BE2C (cell line): ENCODE results near the gene MLPH. TPM values are rescaled to one million over a fixed set of nuclear protein-coding genes. Genes with fewer than 3 reads are reported as not detected.

Experiments used
- DNase-seq: peaks from one replicate; pipeline ENCODE4 v3.0.0-alpha.2; 2020
- H3K27me3 ChIP-seq: fragments of 250-450 bp; sonication (Bioruptor Pico); 2 replicates; pipeline ENCODE4 v1.5.1; 2020; ENCODE audit warnings: mild to moderate bottlenecking
- H3K36me3 ChIP-seq: fragments of 250-450 bp; sonication (Bioruptor Pico); 2 replicates; pipeline ENCODE4 v1.5.1; 2020; ENCODE audit warnings: mild to moderate bottlenecking
- H3K4me1 ChIP-seq: fragments of 250-450 bp; sonication (Bioruptor Pico); 2 replicates; pipeline ENCODE4 v1.5.1; 2020
- H3K4me3 ChIP-seq: 2 replicates; pipeline ENCODE4 v1.5.1; 2011; ENCODE audit warnings: low read depth, low read length
- H3K9me3 ChIP-seq: fragments of 250-450 bp; sonication (Bioruptor Pico); 2 replicates; pipeline ENCODE4 v1.5.1; 2020
- CTCF ChIP-seq: IDR thresholded peaks from 2 replicates; pipeline ENCODE4 v1.5.1; 2012; ENCODE audit warnings: mild to moderate bottlenecking, low read depth, low read length
- polyA plus RNA-seq: library from polyadenylated mRNA; unstranded; fragments of >200 nt; gene quantifications from one replicate; pipeline ENCODE4 v1.2.1, GENCODE V29; 2012; ENCODE audit warnings: low read depth, missing spikeins; ENCODE audit not compliant: insufficient read length, insufficient read depth

The MLPH gene
- polyA plus RNA-seq: not detected

- H3K4me3 ChIP-seq: peak within 1 kb of the TSS; percentile 19; the same call in 1 of the 2 replicates
- H3K36me3 ChIP-seq: no peaks in the 10 kb centered on the region
- no peak for TF ChIP-seq CTCF
- peaks cover 7% of the 10 kb centered on the region for H3K9me3 ChIP-seq
- peaks cover 35% of the 10 kb centered on the region for H3K27me3 ChIP-seq
- no peak for DNase-seq
- peaks cover 6% of the 10 kb centered on the region for H3K4me1 ChIP-seq
Observed at GRCh38 chr2:237486819-237487448, at the start of gene MLPH. Gene MLPH, plus strand, starts transcription at chr2:237487251. Its CDS starts 6,176 bp downstream, at chr2:237493427.

- Histone ChIP-seq H3K36me3 (no peaks in the 10 kb centered on the region), H3K4me3 (no peak overlapping the region), H3K4me1 (peaks cover 8% of the 10 kb centered on the region), H3K9me3 (no peaks in the 10 kb centered on the region), H3K27me3 (no peaks in the 10 kb centered on the region)
- TF ChIP-seq CTCF: no peak
- DNase-seq: no peak
Observed at GRCh38 chr2:237437566-237437965, 49.5 kb upstream of the MLPH start.

- Histone ChIP-seq H3K4me1 (peaks cover 4% of the 10 kb centered on the region), H3K36me3 (no peaks in the 10 kb centered on the region), H3K27me3 (no peaks in the 10 kb centered on the region), H3K9me3 (no peaks in the 10 kb centered on the region), H3K4me3 (no peak overlapping the region)
- no peak for DNase-seq
- no peak for TF ChIP-seq CTCF
Observed at GRCh38 chr2:237438080-237438940, 48.7 kb upstream of the MLPH start.

GRCh38 chr2:237440819-237441281 is 46.2 kb upstream of the MLPH start:
- Histone ChIP-seq H3K27me3 (no peaks in the 10 kb centered on the region), H3K36me3 (no peaks in the 10 kb centered on the region), H3K4me1 (peaks cover 4% of the 10 kb centered on the region; the same call in 1 of the 2 replicates), H3K4me3 (no peak overlapping the region), H3K9me3 (no peaks in the 10 kb centered on the region)
- no peak for DNase-seq
- TF ChIP-seq CTCF: no peak

- TF ChIP-seq CTCF: no peak
- Histone ChIP-seq H3K36me3 (no peaks in the 10 kb centered on the region), H3K4me1 (peaks cover 4% of the 10 kb centered on the region; the same call in 1 of the 2 replicates), H3K9me3 (no peaks in the 10 kb centered on the region), H3K27me3 (no peaks in the 10 kb centered on the region), H3K4me3 (no peak overlapping the region)
- DNase-seq: peak; percentile 35
Observed at GRCh38 chr2:237441605-237442274, 45.3 kb upstream of the MLPH start.
